ENCODE measurements around the gene TMEM52B.
A peak's percentile ranks its signal among the peaks of the same experiment; 100 is the strongest.
"Not testable (repeated sequence)": the region's sequence is repeated elsewhere in the genome, so short reads cannot be mapped to it uniquely, and the experiment has no call there.

TMEM52B gene

GRCh38 chr12:10171973-10172728 lies 6.7 kb upstream of the TMEM52B start, which contains the start of gene OLR1:
Gene OLR1 (minus strand): TSS chr12:10172132. CDS start chr12:10172077, 55 bp downstream.
- DNase-seq, result no peak

GRCh38 chr12:10174986-10175614 lies 3.7 kb upstream of the TMEM52B start:
- no peak for DNase-seq

GRCh38 chr12:10175846-10176636 lies 2.8 kb upstream of the TMEM52B start:
- DNase-seq, result no peak

- no peak for DNase-seq
These were observed 947 bp downstream of the TMEM52B start for GRCh38 chr12:10179776-10180181.

- no peak for DNase-seq
These were observed 3.7 kb downstream of the TMEM52B start for GRCh38 chr12:10182354-10183049.

- DNase-seq, result no peak
These were observed 5.5 kb downstream of the TMEM52B start for GRCh38 chr12:10184261-10184843.

GRCh38 chr12:10186299-10186698 lies 7.5 kb downstream of the TMEM52B start:
- peak; percentile 27 for DNase-seq

- not testable (repeated sequence) for DNase-seq
These were observed 8.1 kb downstream of the TMEM52B start for GRCh38 chr12:10186958-10187357.

- DNase-seq, result no peak
These were observed 10.8 kb downstream of the TMEM52B start for GRCh38 chr12:10189653-10190052.

- peak; percentile 66 for DNase-seq
These were observed 11.9 kb downstream of the TMEM52B start for GRCh38 chr12:10190558-10191388.

GRCh38 chr12:10191865-10192264 lies 13.0 kb downstream of the TMEM52B start:
- DNase-seq, result no peak

GRCh38 chr12:10194160-10194670 lies 15.4 kb downstream of the TMEM52B start:
- DNase-seq, result no peak

- peak; percentile 16 for DNase-seq
These were observed 17.4 kb downstream of the TMEM52B start for GRCh38 chr12:10196210-10196609.

GRCh38 chr12:10197879-10198278 lies 19.0 kb downstream of the TMEM52B start:
- DNase-seq, result no peak

- not testable (repeated sequence) for DNase-seq
These were observed 25.7 kb downstream of the TMEM52B start for GRCh38 chr12:10204495-10204894.

- DNase-seq, result no peak
These were observed 26.5 kb downstream of the TMEM52B start for GRCh38 chr12:10205220-10205807.

GRCh38 chr12:10207136-10207535 lies 28.3 kb downstream of the TMEM52B start:
- DNase-seq, result no peak

GRCh38 chr12:10210225-10210624 lies 31.4 kb downstream of the TMEM52B start:
- DNase-seq, result no peak

GRCh38 chr12:10211101-10211939 lies 32.5 kb downstream of the TMEM52B start:
- no peak for DNase-seq

Measured in CD4-positive, alpha-beta T cell treated with Interleukin-12 subunit alpha and Interleukin-12 subunit beta, for 1 hour (primary cell).